ENCODE measurements around the gene CAST.

The CAST gene

GRCh38 chr5:96816991-96817390 is 154.8 kb downstream of the CAST start:
- Mint-ChIP-seq H3K27ac (peak overlapping the region; percentile 90), H3K4me3 (peak overlapping the region; percentile 45), H3K36me3 (no peaks in the 10 kb centered on the region), H3K9me3 (no peaks in the 10 kb centered on the region), H3K27me3 (no peaks in the 10 kb centered on the region), H3K4me1 (peaks cover 20% of the 10 kb centered on the region)
- DNase-seq (ENCODE audit: low spot score in 2 of 2), result no peak
- ATAC-seq (ENCODE audit: low read depth), result peak; percentile 33

- DNase-seq (ENCODE audit: low spot score in 2 of 2) (no peak), ATAC-seq (ENCODE audit: low read depth) (no peak)
- H3K4me1 Mint-ChIP-seq, result peaks cover 20% of the 10 kb centered on the region
- H3K27me3 Mint-ChIP-seq, result no peaks in the 10 kb centered on the region
- H3K36me3 Mint-ChIP-seq, result no peaks in the 10 kb centered on the region
- H3K4me3 Mint-ChIP-seq, result no peak overlapping the region
- H3K27ac Mint-ChIP-seq, result no peak overlapping the region
- no peaks in the 10 kb centered on the region for H3K9me3 Mint-ChIP-seq
These were observed 155.3 kb downstream of the CAST start for GRCh38 chr5:96817506-96817905.

GRCh38 chr5:96818125-96818788 is 156.1 kb downstream of the CAST start:
- Mint-ChIP-seq H3K9me3 (no peaks in the 10 kb centered on the region), H3K27me3 (no peaks in the 10 kb centered on the region), H3K4me3 (no peak overlapping the region), H3K4me1 (peaks cover 20% of the 10 kb centered on the region), H3K36me3 (no peaks in the 10 kb centered on the region), H3K27ac (no peak overlapping the region)
- no peak for DNase-seq (ENCODE audit: low spot score in 2 of 2)
- ATAC-seq (ENCODE audit: low read depth), result no peak

GRCh38 chr5:96819806-96820205 is 157.6 kb downstream of the CAST start:
- ATAC-seq (ENCODE audit: low read depth) (no peak), DNase-seq (ENCODE audit: low spot score in 2 of 2) (no peak)
- Mint-ChIP-seq H3K4me1 (peaks cover 20% of the 10 kb centered on the region), H3K36me3 (no peaks in the 10 kb centered on the region), H3K27me3 (peaks cover 2% of the 10 kb centered on the region), H3K9me3 (no peaks in the 10 kb centered on the region), H3K27ac (no peak overlapping the region), H3K4me3 (no peak overlapping the region)

- H3K27ac Mint-ChIP-seq, result no peak overlapping the region
- H3K4me1 Mint-ChIP-seq, result peaks cover 13% of the 10 kb centered on the region
- ATAC-seq (ENCODE audit: low read depth), result no peak
- H3K27me3 Mint-ChIP-seq, result peaks cover 3% of the 10 kb centered on the region
- H3K4me3 Mint-ChIP-seq, result no peak overlapping the region
- no peak for DNase-seq (ENCODE audit: low spot score in 2 of 2)
- no peaks in the 10 kb centered on the region for H3K9me3 Mint-ChIP-seq
- H3K36me3 Mint-ChIP-seq, result no peaks in the 10 kb centered on the region
These were observed 159.2 kb downstream of the CAST start for GRCh38 chr5:96821260-96821916.

GRCh38 chr5:96822686-96823459 is 160.7 kb downstream of the CAST start:
- Mint-ChIP-seq H3K27ac (no peak overlapping the region), H3K27me3 (peaks cover 5% of the 10 kb centered on the region), H3K4me1 (no peaks in the 10 kb centered on the region), H3K36me3 (no peaks in the 10 kb centered on the region), H3K9me3 (no peaks in the 10 kb centered on the region), H3K4me3 (no peak overlapping the region)
- ATAC-seq (ENCODE audit: low read depth) (peak; percentile 47), DNase-seq (ENCODE audit: low spot score in 2 of 2) (no peak)

- Mint-ChIP-seq H3K27me3 (peaks cover 5% of the 10 kb centered on the region), H3K27ac (no peak overlapping the region), H3K4me1 (no peaks in the 10 kb centered on the region), H3K9me3 (no peaks in the 10 kb centered on the region), H3K4me3 (no peak overlapping the region), H3K36me3 (no peaks in the 10 kb centered on the region)
- ATAC-seq (ENCODE audit: low read depth), result no peak
- no peak for DNase-seq (ENCODE audit: low spot score in 2 of 2)
These were observed 161.8 kb downstream of the CAST start for GRCh38 chr5:96823900-96824380.

All from memory B cell (primary cell).